ENCODE measurements around the gene FBH1. TPM values are rescaled to one million over a fixed set of nuclear protein-coding genes. Genes with fewer than 3 reads are reported as not detected.
A peak's percentile ranks its signal among the peaks of the same experiment; 100 is the strongest.
"Not testable (repeated sequence)": the region's sequence is repeated elsewhere in the genome, so short reads cannot be mapped to it uniquely, and the experiment has no call there.

FBH1 gene
- total RNA-seq, 1 donor from 2014 or later, result 75.2 TPM

- no peak for DNase-seq (ENCODE audit: low read depth)
These were observed 48.2 kb downstream of the FBH1 start for GRCh38 chr10:5938291-5938690.

GRCh38 chr10:5940807-5941218 lies 50.8 kb downstream of the FBH1 start:
- DNase-seq (ENCODE audit: low read depth), result no peak

- DNase-seq (ENCODE audit: low read depth), result no peak
These were observed 51.5 kb downstream of the FBH1 start for GRCh38 chr10:5941579-5941978.

GRCh38 chr10:5942001-5942400 lies 52.0 kb downstream of the FBH1 start:
- DNase-seq (ENCODE audit: low read depth), result no peak

- no peak for DNase-seq (ENCODE audit: low read depth)
These were observed 52.4 kb downstream of the FBH1 start for GRCh38 chr10:5942474-5942873.

GRCh38 chr10:5943536-5943935 lies 53.5 kb downstream of the FBH1 start:
- peak; percentile 81 for DNase-seq (ENCODE audit: low read depth)

GRCh38 chr10:5944389-5945189 lies 54.5 kb downstream of the FBH1 start:
- peak; percentile 99 for DNase-seq (ENCODE audit: low read depth)

- DNase-seq (ENCODE audit: low read depth), result no peak
These were observed 55.1 kb downstream of the FBH1 start for GRCh38 chr10:5945190-5945509.

- DNase-seq (ENCODE audit: low read depth), result peak; percentile 59
These were observed 55.7 kb downstream of the FBH1 start for GRCh38 chr10:5945561-5946418.

GRCh38 chr10:5946419-5946775 lies 56.4 kb downstream of the FBH1 start:
- DNase-seq (ENCODE audit: low read depth), result not testable (repeated sequence)

- DNase-seq (ENCODE audit: low read depth), result no peak
These were observed 56.7 kb downstream of the FBH1 start for GRCh38 chr10:5946786-5947185.

GRCh38 chr10:5947471-5948207 lies 57.6 kb downstream of the FBH1 start:
- DNase-seq (ENCODE audit: low read depth), result no peak

GRCh38 chr10:5948208-5948585 lies 58.2 kb downstream of the FBH1 start:
- no peak for DNase-seq (ENCODE audit: low read depth)

- peak; percentile 67 for DNase-seq (ENCODE audit: low read depth)
These were observed 59.1 kb downstream of the FBH1 start for GRCh38 chr10:5949009-5949759.

GRCh38 chr10:5951167-5951711 lies 61.2 kb downstream of the FBH1 start:
- no peak for DNase-seq (ENCODE audit: low read depth)

GRCh38 chr10:5951721-5952407 lies 61.8 kb downstream of the FBH1 start:
- no peak for DNase-seq (ENCODE audit: low read depth)

GRCh38 chr10:5952731-5953385 lies 62.8 kb downstream of the FBH1 start:
- no peak for DNase-seq (ENCODE audit: low read depth)

GRCh38 chr10:5953676-5954075 lies 63.6 kb downstream of the FBH1 start:
- no peak for DNase-seq (ENCODE audit: low read depth)

- DNase-seq (ENCODE audit: low read depth), result no peak
These were observed 66.3 kb downstream of the FBH1 start for GRCh38 chr10:5956146-5956936.
